GM21723 (cell line): Measurements from ENCODE around the gene CSMD2.

Experiments
- ATAC-seq: cut with Tn5 transposase; IDR thresholded peaks from one replicate; pipeline ENCODE4 v1.9.1; 2021; ENCODE audit warnings: mild to moderate bottlenecking, moderate library complexity; ENCODE audit not compliant: unreplicated experiment

Gene CSMD2

DNA sequence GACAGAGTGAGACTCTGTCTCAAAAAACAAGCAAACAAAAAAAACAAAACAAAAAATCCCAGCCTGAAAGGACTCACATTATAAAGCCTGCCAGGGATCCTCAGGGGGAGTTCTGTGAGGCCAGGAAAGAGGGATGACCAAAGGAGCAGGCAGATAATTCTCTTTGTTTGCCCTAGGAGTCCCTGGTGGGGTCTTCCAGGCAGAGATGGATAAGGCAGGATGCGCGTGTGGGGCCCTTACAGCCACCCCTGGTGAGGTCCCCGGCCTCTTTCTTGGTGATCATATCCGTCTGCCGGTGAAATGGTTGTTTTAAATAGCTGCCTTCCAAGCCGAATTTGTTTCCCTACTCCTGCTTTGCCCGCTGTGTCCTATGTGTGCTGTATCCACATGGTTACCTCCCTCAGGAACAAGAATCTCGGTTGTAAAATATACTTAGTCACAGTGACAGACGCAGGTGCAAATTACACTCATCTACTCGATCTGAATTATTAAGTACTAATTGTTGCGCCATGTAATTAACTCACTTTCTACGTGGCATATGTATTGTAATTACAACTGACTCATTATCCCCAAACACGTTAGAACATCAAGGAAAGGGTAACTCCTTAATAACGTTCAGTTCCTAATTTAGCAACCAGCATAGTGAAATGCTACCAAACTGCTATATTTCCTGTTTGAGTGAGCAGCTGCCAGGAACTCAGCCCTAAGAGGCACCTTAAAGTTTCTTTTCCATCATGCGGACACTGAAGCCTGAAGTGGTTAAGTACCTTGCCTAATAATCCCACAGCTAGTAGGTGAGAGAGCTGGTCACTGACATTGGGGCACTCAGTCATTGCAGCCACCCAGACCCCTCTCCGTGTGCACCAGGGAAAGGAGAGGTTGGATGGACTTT lies 586.2 kb downstream of the CSMD2 start:
- ATAC-seq, result no peak

DNA sequence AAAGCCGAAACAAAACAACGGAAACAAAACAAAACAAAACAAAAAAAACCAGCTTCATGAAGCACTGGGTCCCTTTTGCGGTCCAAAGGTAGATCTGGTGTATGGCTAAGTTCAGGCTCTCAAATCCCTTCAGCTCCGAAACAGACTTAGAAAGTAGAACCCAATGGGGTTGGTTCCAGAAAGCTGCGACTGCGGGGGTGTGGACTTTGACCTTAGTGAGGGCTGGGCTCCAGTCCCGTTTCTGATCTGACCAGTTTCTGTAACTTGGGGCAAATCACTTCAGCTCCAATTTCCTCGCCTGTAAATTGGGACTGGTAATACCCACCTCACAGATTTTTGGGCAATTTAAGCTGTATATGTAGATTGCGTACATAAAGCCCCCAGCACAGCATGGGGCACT lies 587.4 kb downstream of the CSMD2 start:
- ATAC-seq, result no peak

DNA sequence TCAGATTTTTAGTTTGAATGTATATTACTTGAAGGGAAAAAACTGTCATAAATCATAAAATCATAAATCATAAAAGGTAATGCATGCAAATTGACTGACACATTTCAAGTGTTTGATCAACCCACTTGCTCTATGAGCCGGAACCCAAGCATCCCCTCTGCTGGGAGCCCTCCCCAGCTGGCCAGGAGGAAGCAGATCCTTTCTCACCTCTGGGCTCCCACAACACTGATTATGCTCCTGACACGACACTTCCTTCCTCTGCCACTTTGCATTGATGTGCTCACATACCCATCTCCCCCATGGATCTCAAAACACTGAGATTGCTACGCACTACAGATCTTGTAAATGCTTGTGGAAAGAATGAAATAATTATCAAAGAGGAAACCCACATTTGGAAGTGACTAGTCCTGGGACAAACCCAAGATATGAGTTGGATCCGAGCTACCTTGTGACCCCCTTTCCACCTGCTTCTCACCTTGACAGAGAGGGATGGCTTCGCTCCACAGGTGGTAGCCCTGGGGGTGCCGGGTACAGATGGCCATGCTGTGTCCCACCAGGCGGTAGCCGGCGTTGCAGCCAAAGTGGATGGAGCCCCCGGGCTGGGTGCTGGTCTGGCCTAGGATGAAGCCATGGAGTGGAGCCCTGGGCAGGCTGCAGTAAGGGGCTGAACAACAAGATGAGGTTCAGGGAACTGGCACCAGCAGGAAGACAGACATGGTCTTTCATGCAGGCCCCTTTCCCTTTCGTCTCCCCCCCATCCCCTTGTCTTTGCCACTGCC lies 588.0 kb downstream of the CSMD2 start:
- ATAC-seq, result no peak

DNA sequence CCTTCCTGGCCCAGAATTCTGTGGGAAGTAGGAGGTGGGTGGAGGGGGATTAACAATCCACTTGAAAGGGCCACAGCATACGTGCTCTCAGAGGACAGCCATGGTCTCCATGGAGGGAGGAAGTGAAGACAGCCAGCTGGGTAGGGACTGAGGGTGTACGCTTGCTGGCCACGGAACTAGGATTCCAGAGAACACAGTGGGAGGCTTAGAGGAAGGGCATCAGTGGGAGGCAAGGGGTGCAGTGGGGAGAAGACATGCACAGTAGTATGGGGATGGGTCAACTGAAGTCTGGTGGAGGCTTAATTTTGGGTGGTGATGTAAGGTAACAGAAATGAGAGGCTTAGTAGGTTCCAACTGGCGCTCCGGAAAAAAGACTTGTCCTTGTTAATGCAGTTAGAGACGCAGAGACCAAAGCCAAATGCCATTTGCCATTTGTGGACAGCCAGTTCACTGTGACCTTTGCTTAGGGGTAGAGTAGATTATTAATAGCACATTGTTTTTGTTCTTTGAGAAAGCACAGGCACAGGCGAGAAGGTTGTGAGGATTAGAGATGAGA lies 589.6 kb downstream of the CSMD2 start:
- ATAC-seq, result no peak

DNA sequence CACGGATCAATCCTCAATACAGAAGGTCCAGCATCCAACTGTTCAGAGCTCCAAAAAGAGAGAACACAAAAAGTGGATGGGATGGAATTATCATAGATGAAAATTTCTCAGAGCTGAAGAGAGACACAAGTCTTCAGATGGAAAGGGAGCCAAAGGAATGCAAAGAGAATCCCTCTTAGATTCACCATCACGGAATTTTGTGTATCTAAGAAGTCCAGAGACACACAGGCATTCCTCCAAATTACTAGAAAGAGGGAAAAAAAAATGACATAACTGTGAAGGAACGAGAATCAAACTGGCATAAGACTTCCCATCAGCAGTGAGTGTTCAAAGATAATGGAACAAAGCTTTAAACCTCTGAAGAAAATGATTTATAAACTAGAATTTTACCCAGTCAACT lies 591.4 kb downstream of the CSMD2 start:
- no peak for ATAC-seq

DNA sequence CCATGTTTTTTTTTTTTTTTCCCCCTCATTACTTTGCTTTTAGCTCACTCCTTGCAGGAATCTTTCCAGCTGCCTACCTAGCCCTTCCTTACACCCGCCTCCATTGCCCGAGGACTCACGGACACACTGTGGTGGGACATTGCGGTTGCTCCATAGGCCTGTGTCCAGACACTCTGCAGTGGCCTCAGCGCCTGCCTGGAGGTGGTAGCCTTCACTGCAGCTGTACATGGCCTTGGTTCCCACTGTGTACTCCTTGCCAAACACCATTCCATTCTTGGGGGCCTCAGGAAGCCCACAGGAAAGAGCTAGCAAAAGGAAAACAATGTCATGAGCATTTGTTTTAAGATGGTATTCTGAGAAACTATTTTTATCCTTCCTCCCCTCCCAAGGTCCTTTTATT lies 592.6 kb downstream of the CSMD2 start:
- ATAC-seq, result no peak

DNA sequence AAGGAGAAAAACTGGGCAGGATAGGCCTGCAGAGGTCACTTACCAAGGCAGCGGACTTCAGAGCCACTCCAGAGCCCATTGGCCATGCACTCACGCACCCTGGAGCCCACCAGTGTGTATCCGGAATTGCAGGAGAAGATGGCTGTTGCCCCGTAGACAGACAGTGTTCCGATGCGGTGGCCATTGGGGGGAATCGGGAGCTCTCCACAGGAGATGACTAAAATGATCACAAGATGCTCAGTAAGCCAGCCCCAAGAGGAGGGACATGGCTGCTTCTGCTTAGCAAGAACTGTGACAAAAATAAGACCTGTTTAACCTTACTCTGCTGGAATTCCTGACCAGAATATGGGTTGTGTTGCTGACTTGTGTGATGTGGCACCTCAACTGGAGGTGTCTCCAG lies 595.7 kb downstream of the CSMD2 start:
- ATAC-seq, result no peak

DNA sequence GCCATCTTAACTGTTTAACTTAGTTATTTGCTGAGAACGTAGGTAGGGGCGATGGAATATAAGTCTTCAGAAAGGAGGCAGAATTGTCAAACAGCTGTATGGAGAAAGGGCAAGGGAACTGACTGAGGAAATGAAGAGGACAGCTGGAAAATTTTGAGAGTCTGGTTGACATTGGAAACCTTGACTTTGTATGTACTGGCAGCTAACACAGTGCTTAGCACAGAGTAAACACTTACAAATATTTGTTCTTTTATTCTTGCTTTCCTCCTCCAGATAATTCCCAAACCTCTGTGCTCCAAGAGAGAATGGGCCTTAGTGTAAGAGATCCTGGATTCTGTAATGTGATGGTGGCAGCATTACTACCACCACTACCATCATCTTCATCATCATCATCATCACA lies 601.3 kb downstream of the CSMD2 start:
- no peak for ATAC-seq

DNA sequence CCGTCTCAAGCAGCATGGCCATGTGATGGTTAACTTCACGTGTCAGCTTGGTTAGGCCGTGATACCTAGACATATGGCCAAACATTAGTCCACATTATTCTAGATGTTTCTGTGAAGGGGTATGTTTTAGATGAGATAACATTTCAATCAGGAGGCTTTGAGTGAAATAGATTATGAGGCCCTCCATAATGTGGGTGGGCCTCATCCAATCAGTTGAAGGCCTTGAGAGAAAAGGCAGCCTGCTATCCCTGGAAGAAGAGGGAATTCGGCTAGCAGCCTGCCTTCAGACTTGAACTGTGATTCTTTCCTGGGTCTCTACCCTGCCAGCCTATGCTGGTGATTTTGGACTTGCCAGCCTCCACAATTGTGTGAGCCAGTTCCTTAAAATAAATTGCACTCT lies 602.5 kb downstream of the CSMD2 start:
- no peak for ATAC-seq

DNA sequence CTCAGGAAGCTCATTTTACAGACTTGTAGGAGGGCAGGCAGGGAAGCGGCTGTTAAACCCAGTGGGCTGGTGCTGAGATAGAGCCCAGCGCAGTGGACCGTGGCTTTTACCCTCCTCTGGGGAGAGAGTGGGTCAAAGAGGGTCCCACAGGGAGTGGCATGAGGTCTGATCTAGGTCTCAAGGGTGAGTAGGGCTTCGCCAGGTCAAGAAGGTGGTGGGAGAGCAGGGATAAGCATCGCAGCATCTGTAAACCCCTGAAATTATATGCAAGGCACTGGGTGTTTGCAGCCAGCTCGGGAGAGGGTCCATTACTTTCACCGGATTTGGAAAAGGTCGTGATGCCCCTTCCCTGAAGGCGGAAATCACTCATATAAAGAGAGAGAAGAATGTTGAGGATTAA lies 603.5 kb downstream of the CSMD2 start:
- ATAC-seq, result no peak

DNA sequence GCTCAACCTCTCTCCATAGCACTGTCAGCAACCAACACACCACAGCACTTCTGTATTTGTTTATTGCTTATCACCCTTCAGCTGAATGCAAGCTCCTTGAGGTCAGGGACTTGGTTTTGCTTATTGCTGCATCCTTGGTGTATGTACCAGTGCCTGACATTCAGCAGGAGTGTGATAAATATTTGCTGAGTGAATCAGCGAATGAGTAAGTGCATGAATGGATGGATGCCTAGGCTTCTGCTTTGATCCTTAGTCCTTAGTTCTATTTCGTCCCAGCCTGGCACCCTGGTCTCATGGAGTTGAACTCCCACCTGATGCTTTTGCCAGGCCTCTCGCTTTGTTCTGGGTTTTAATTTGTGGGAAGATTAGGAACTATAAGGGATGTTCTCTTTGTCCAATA lies 604.4 kb downstream of the CSMD2 start:
- no peak for ATAC-seq

DNA sequence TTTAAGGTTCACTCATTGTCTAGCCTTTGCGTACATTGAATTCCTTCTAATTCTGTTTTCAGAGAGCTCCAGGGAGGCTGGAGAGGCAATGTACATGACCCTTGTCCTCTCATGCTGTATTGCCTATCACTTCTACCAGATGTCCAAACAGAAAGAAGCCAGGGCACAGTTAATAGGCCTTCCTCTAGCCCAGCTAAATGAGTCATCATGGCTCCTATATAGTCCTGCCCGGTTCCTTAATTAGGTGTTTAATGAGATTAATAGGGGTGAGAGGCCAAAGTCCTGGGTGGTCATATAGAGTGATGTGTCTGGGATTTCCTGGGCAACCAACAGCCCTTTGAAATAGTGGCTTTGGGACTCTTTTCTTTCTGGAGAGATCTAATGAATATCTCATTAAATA lies 616.3 kb downstream of the CSMD2 start:
- no peak for ATAC-seq

DNA sequence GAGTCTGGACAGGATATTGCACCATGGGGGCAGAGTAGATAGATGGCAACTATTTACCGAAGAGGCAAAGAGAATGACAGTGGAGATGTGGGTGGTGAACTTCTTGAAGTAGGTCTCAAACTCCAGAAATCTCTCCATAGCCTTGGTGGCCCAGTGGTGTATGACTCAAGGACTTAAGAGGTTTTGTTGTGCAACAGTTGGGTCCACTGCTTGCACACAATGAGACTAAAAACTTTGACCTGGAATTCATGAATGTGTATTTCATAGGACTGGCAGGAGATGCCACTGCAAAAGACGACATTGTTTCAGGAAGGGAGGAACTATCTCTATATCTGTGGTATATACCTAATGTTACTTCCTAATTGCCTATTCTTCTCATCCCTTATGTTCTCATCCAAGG lies 616.7 kb downstream of the CSMD2 start:
- no peak for ATAC-seq

DNA sequence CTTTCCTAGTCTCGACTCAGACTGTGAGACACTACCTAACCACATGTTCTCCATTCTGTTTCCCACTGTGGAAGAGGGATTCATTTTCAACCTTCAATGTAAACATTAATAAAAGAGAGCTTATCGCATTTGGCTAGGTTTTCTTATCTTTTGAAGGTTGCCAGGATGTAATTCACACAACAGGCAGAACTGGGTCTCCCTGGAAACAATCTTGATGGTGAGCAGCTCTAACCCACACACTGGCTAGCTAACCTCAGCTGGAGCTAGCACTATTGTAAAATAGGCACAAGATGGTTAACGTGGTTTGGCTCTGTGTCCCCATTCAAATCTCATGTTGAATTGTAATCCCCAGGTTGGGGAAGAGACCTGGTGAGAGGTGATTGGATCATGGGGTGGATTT lies 617.5 kb downstream of the CSMD2 start:
- ATAC-seq, result no peak

DNA sequence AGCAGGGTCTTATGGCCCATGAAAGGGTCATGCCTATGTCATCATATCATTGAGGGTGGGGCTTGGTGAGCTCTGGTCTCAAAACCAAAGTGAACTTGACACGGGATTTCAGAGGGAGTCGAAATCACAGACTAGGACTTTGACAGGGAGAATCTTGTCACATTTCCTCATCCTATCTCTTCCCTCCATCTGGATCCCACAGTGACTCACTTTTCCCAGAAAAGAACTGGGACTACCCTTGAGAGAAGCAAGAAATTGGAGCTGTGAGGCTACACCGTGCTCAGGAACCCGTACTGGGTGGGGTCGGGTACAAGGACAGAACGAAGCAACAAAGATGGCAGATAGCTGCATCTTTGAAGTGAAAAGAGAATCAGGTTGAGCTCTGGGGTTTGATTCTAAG lies 623.1 kb downstream of the CSMD2 start:
- ATAC-seq, result no peak

DNA sequence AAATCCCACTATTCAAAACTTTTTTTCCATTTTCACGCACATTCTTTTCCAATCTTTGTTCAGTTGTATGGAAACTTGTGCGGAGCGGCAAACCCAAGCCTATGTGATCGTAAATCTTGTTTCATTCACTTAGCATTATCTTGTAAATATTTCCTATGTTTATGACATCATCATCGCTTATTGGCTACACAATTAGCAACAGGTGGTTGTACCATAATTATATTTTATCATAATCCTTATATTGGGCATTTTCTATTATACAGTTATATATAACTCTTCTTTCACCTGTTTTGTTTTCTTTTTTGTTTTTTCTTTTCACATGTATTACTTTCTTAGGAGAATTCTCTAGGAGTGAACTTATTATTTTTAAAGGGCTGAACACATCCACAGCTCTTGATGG lies 627.1 kb downstream of the CSMD2 start:
- ATAC-seq, result no peak

DNA sequence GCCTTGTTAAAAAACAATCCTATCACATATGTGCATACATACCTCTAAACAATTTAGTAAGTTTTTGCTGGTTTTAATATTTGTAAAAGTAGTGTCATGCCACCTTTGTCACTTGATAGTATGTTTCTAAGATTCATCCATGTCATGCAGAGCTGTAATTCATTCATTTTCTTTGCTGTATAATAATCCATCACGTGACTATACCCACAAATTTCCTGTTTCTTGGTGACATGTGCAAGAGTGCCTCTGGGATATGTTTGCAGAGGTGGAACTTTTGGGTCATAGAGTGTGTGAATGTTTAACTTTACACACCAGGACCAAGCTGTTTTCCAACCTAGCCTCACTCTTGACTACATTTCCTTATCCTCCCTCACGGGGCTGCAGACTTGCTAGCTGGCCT lies 629.7 kb downstream of the CSMD2 start:
- no peak for ATAC-seq

DNA sequence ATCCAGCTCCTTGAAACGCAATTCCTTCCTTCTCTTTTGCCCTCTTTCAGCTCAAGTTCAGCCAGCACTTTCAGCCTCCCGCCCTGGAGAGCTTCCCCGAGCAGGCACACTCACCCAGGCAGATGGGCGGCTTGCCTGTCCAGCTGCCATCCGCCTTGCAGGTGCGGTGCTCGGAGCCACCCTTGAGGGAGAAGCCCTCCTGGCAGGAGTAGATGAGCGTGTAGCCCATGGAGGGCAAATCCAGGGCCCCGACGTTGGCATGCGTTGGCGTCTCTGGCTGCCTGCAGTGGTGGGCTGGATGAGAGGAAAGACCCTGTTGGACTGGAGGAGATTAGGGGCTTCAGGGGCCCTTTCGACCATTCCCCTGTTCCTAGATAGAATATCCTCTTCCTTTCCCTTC lies 632.1 kb downstream of the CSMD2 start:
- ATAC-seq, result no peak

DNA sequence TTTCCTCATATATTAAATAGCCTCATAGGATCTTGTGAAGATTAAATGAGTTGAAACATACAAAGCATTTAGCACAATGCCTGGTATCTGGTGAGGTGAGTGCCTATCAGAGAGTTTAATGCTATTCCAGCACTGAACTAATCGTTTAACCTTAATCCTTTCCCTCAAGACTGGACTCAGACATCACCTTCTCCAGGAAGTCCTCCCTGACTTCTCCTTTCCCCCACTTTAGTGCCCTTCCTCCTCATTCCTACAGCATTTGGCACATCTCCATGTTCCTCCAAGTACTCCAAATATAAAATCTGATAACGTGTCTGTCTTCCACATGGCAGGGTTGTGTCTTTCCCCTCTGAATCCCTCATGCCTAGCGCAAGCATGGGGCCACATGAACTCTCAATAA lies 632.8 kb downstream of the CSMD2 start:
- ATAC-seq, result no peak

DNA sequence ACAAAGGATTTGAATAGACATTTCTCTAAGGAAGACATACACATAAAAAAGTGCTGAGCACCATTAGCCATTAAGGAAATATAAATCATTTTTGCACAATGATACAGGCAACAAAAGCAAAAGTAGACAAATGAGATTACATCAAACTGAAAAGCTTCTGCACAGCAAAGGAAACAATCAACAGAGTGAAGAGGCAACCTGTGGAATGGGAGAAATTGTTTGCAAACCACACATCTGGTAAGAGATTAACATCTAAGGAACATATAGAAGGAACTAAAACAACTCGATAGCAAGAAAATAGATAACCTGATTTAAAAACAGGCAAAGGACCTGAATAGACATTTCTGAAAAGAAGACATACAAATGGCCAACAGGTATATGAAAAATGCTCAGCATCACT lies 635.1 kb downstream of the CSMD2 start:
- ATAC-seq, result no peak

DNA sequence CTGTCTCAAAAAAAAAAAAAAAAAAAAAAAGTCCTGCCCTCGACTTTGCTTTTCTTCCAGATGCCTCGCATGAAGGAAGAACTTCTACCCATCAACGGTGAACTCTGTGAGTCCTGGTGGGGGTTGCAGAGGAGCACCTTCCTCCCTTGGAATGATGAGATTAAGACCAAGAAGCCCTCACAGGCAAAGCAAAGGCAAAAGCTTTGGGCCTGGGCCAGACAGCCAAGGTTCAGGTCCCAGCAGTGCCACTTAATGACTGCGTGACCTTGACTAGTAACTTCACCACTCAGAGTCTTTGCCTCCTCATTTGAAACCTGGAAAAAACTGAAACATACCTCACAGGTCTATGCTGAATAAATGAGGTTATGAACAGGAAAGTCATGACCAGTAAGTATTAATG lies 637.1 kb downstream of the CSMD2 start:
- ATAC-seq, result no peak

DNA sequence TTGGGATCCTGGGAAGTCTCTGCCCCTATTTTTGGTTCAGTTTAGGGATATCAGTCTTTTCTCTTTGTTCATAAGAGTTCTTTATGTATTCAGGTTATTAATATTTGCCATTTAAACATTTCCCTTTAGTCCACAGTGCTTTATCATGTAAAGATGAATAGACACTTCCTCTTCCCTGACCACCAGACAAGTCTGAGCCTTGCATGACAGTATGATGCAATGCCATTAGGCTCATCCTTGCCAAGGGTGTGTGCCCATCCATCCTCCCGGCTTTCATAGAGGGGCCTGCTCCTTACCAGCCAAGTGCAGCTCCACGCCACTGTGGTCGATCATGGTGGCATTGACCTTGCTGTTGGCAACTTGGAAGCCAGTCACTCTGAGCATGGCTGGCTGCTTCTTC lies 640.4 kb downstream of the CSMD2 start:
- ATAC-seq, result no peak
